Parathyroid adenoma (tissue), 2 donors: ENCODE results near the gene RPS6KA1.
"Not testable (repeated sequence)": the region's sequence is repeated elsewhere in the genome, so short reads cannot be mapped to it uniquely, and the experiment has no call there.

Experiments
- H2AFZ ChIP-seq: fragments of 300-600 bp; sonication (generic); one replicate; pipeline ENCODE4 v1.7.0; 2017; ENCODE audit warnings: antibody characterized with exemption, mild to moderate bottlenecking
- H3K27ac ChIP-seq: fragments of 300-600 bp; sonication (generic); one replicate; pipeline ENCODE4 v1.7.0; 2017
- H3K27me3 ChIP-seq: fragments of 300-600 bp; sonication (generic); one replicate; pipeline ENCODE4 v1.7.0; 2017; ENCODE audit warnings: low read length; ENCODE audit not compliant: control insufficient read depth, insufficient read depth
- H3K36me3 ChIP-seq: fragments of 300-600 bp; sonication (generic); one replicate; pipeline ENCODE4 v1.7.0; 2017; ENCODE audit warnings: low read length; ENCODE audit not compliant: control insufficient read depth, insufficient read depth
- H3K4me1 ChIP-seq: fragments of 300-600 bp; sonication (generic); one replicate; pipeline ENCODE4 v1.7.0; 2017; ENCODE audit warnings: control low read depth
- H3K4me2 ChIP-seq: fragments of 300-600 bp; sonication (generic); one replicate; pipeline ENCODE4 v1.7.0; 2017; ENCODE audit warnings: low read length
- H3K4me3 ChIP-seq: fragments of 300-600 bp; sonication (generic); one replicate; pipeline ENCODE4 v1.7.0; 2017; ENCODE audit warnings: low read depth, low read length
- H3K79me2 ChIP-seq: fragments of 300-600 bp; sonication (generic); one replicate; pipeline ENCODE4 v1.7.0; 2017; ENCODE audit warnings: control low read depth
- H3K9ac ChIP-seq: fragments of 300-600 bp; sonication (generic); one replicate; pipeline ENCODE4 v1.7.0; 2017; ENCODE audit warnings: mild to moderate bottlenecking
- H3K9me3 ChIP-seq: fragments of 300-600 bp; sonication (generic); one replicate; pipeline ENCODE4 v1.7.0; 2017; ENCODE audit warnings: low read length; ENCODE audit not compliant: control insufficient read depth
- CTCF ChIP-seq: fragments of 300-600 bp; sonication (generic); IDR thresholded peaks from one replicate; pipeline ENCODE4 v1.7.0; 2017; ENCODE audit warnings: antibody characterized with exemption, mild to moderate bottlenecking
- donor health status: primary hyperparathyroidism.

RPS6KA1 gene

GRCh38 chr1:26493938-26494337, 35.6 kb upstream of the RPS6KA1 start:
- no peak overlapping the region for H3K9ac ChIP-seq
- no peaks in the 10 kb centered on the region for H3K4me1 ChIP-seq
- H3K27ac ChIP-seq = no peak overlapping the region
- TF ChIP-seq CTCF = no peak
- no peak overlapping the region for H2AFZ ChIP-seq
- no peaks in the 10 kb centered on the region for H3K9me3 ChIP-seq
- no peak overlapping the region for H3K4me2 ChIP-seq
- no peaks in the 10 kb centered on the region for H3K36me3 ChIP-seq
- H3K79me2 ChIP-seq = no peaks in the 10 kb centered on the region
- no peaks in the 10 kb centered on the region for H3K27me3 ChIP-seq
- no peak overlapping the region for H3K4me3 ChIP-seq

- Histone ChIP-seq H2AFZ (no peak overlapping the region), H3K9me3 (no peaks in the 10 kb centered on the region), H3K79me2 (no peaks in the 10 kb centered on the region), H3K36me3 (no peaks in the 10 kb centered on the region), H3K9ac (no peak overlapping the region), H3K4me3 (no peak overlapping the region), H3K4me1 (no peaks in the 10 kb centered on the region), H3K4me2 (no peak overlapping the region), H3K27ac (no peak overlapping the region), H3K27me3 (no peaks in the 10 kb centered on the region)
- no peak for TF ChIP-seq CTCF
These were observed 32.7 kb upstream of the RPS6KA1 start for GRCh38 chr1:26496861-26497260.

- TF ChIP-seq CTCF = no peak
These were observed 30.7 kb upstream of the RPS6KA1 start for GRCh38 chr1:26498894-26499293.

GRCh38 chr1:26500488-26501175, 28.9 kb upstream of the RPS6KA1 start:
- H3K79me2 ChIP-seq = no peaks in the 10 kb centered on the region
- no peaks in the 10 kb centered on the region for H3K4me1 ChIP-seq
- peak overlapping the region; percentile 93 for H2AFZ ChIP-seq
- no peaks in the 10 kb centered on the region for H3K9me3 ChIP-seq
- H3K4me2 ChIP-seq = peak overlapping the region; percentile 98
- peak overlapping the region; percentile 53 for H3K9ac ChIP-seq
- no peaks in the 10 kb centered on the region for H3K27me3 ChIP-seq
- H3K27ac ChIP-seq = peak overlapping the region; percentile 87
- peak overlapping the region; percentile 76 for H3K4me3 ChIP-seq
- H3K36me3 ChIP-seq = no peaks in the 10 kb centered on the region
- no peak for TF ChIP-seq CTCF

More at GRCh38 chr1:26498894-26499293, 30.7 kb upstream of the RPS6KA1 start:
- Histone ChIP-seq H3K27me3 (no peaks in the 10 kb centered on the region), H3K9ac (no peak overlapping the region), H3K4me1 (no peaks in the 10 kb centered on the region), H2AFZ (no peak overlapping the region), H3K9me3 (no peaks in the 10 kb centered on the region), H3K79me2 (no peaks in the 10 kb centered on the region), H3K4me2 (no peak overlapping the region), H3K4me3 (no peak overlapping the region), H3K27ac (no peak overlapping the region), H3K36me3 (no peaks in the 10 kb centered on the region)

- not testable (repeated sequence) for H3K4me1 ChIP-seq, H3K27ac ChIP-seq, H2AFZ ChIP-seq, H3K9ac ChIP-seq, H3K79me2 ChIP-seq, H3K36me3 ChIP-seq, H3K27me3 ChIP-seq, H3K4me3 ChIP-seq, H3K4me2 ChIP-seq, H3K9me3 ChIP-seq
These were observed 18.9 kb upstream of the RPS6KA1 start for GRCh38 chr1:26510711-26511110.

- not testable (repeated sequence) for H3K27ac ChIP-seq, H3K4me1 ChIP-seq, H3K9me3 ChIP-seq, H3K27me3 ChIP-seq, H3K9ac ChIP-seq, H3K4me2 ChIP-seq, H2AFZ ChIP-seq, H3K4me3 ChIP-seq, H3K36me3 ChIP-seq, H3K79me2 ChIP-seq
These were observed 13.7 kb upstream of the RPS6KA1 start for GRCh38 chr1:26515836-26516235.
